WTC11 (cell line): ENCODE measurements around the gene OR1N1. TPM values are rescaled to one million over a fixed set of nuclear protein-coding genes. Genes with fewer than 3 reads are reported as not detected.

Experiments used
- ATAC-seq: fragments of 200-7000 bp; cut with Tn5 transposase; 2 replicates; pipeline ENCODE4 v1.10.0; 2021; ENCODE audit warnings: mild to moderate bottlenecking, moderate library complexity
- CTCF ChIA-PET: fragments of 300-600 bp; sonication (Branson Sonifier 250); formaldehyde crosslinking; loops from one replicate; lab custom pipeline; 2021; ENCODE audit warnings: antibody characterized with exemption; lab: Charles Lee
- POLR2A ChIA-PET: fragments of 350-600 bp; sonication (Branson Sonifier 250); formaldehyde crosslinking; loops from one replicate; lab custom pipeline; 2021; ENCODE audit warnings: antibody characterized with exemption; lab: Charles Lee
- DNase-seq: peaks from one replicate; pipeline ENCODE4 v3.0.0; 2021; ENCODE audit warnings: low spot score
- H3K27ac Mint-ChIP-seq: 2 replicates; pipeline ENCODE4 v1.8.0; 2021; ENCODE audit warnings: mixed read lengths
- H3K27me3 Mint-ChIP-seq: 2 replicates; pipeline ENCODE4 v1.8.0; 2021; ENCODE audit warnings: low read depth, mild to moderate bottlenecking, moderate library complexity, mixed read lengths
- H3K36me3 Mint-ChIP-seq: 2 replicates; pipeline ENCODE4 v1.8.0; 2021; ENCODE audit warnings: mixed read lengths
- H3K4me1 Mint-ChIP-seq: 2 replicates; pipeline ENCODE4 v1.8.0; 2022; ENCODE audit warnings: mixed read lengths
- H3K4me3 Mint-ChIP-seq: 2 replicates; pipeline ENCODE4 v1.8.0; 2021; ENCODE audit warnings: mild to moderate bottlenecking, moderate library complexity, mixed read lengths
- H3K9me3 Mint-ChIP-seq: 2 replicates; pipeline ENCODE4 v1.8.0; 2021; ENCODE audit warnings: mixed read lengths
- ATF1 ChIP-seq: sonication (generic); formaldehyde crosslinking; IDR thresholded peaks from 2 replicates; pipeline ENCODE4 v1.8.1; 2023; ENCODE audit warnings: mild to moderate bottlenecking, moderate library complexity, missing genetic modification reagents
- NFYB ChIP-seq: sonication (generic); formaldehyde crosslinking; conservative IDR thresholded peaks from 2 replicates; pipeline ENCODE4 v1.8.0; 2022; ENCODE audit warnings: low read depth, missing genetic modification reagents
- TEAD4 ChIP-seq: sonication (generic); formaldehyde crosslinking; IDR thresholded peaks from 2 replicates; pipeline ENCODE4 v1.8.0; 2022; ENCODE audit warnings: mild to moderate bottlenecking, missing genetic modification reagents
- ZNF138 ChIP-seq: sonication (generic); formaldehyde crosslinking; conservative IDR thresholded peaks from 2 replicates; pipeline ENCODE4 v1.8.1; 2022; ENCODE audit warnings: mild to moderate bottlenecking, moderate library complexity, missing genetic modification reagents
- ZNF425 ChIP-seq: fragments of 250-450 bp; sonication (Bioruptor Pico); conservative IDR thresholded peaks from 2 replicates; pipeline ENCODE4 v1.9.0; 2021; ENCODE audit warnings: mild to moderate bottlenecking
- total RNA-seq: library from RNA; stranded (reverse); gene quantifications from 3 replicates; pipeline ENCODE4 v1.2.3, GENCODE V29; 2021

The OR1N1 gene
- total RNA-seq, 1 experiment from 2014 or later, result not detected

- TF ChIP-seq ZNF425 (CRISPR knock-in tag) (no peak), NFYB (no peak), ZNF138 (CRISPR knock-in tag) (no peak), ATF1 (CRISPR knock-in tag) (no peak)
Measured at GRCh38 chr9:122477826-122478225, 49.3 kb downstream of the OR1N1 start, which contains the start of gene OR1J1 (continued).

- Mint-ChIP-seq H3K4me3 (no peak overlapping the region), H3K36me3 (peaks cover 22% of the 10 kb centered on the region; the same call in 1 of the 2 replicates), H3K4me1 (no peaks in the 10 kb centered on the region), H3K27ac (no peak overlapping the region), H3K27me3 (peaks cover 37% of the 10 kb centered on the region), H3K9me3 (peaks cover 89% of the 10 kb centered on the region)
- POLR2A ChIA-PET, result no interaction called here
- ATAC-seq (no peak), DNase-seq (no peak)
- TF ChIP-seq TEAD4 (CRISPR knock-in tag), result no peak
- CTCF ChIA-PET, result no interaction called here
Measured at GRCh38 chr9:122477346-122477745, 49.7 kb downstream of the OR1N1 start.

Other genes with a start within 250 kb of the OR1N1 start
- 0.89 to 1.1 TPM (median 1.0 TPM) in 3 replicates for gene PTGS1, start 156.3 kb downstream of the OR1N1 start, total RNA-seq
- gene OR1J1, start 49.4 kb downstream of the OR1N1 start, total RNA-seq, result not detected in 3 replicates
- gene OR1J2, start 16.5 kb downstream of the OR1N1 start, total RNA-seq, result not detected in 3 replicates
- not detected in 3 replicates for gene OR1J4, start 8.2 kb downstream of the OR1N1 start, total RNA-seq
- gene OR1N2, start 25.8 kb upstream of the OR1N1 start, total RNA-seq, result not detected in 3 replicates
- gene OR1L8, start 56.1 kb upstream of the OR1N1 start, total RNA-seq, result not detected in 3 replicates
- not detected in 3 replicates for gene OR1Q1, start 87.4 kb upstream of the OR1N1 start, total RNA-seq
- gene OR1B1, start 130.3 kb upstream of the OR1N1 start, total RNA-seq, result not detected in 3 replicates
- gene OR1L1, start 134.4 kb upstream of the OR1N1 start, total RNA-seq, result not detected in 3 replicates
- not detected in 3 replicates for gene OR1L3, start 147.8 kb upstream of the OR1N1 start, total RNA-seq
- gene OR1L4, start 196.7 kb upstream of the OR1N1 start, total RNA-seq, result not detected in 3 replicates
- not detected in 3 replicates for gene OR1L6, start 215.0 kb upstream of the OR1N1 start, total RNA-seq